ENCODE measurements around the gene RNF223. TPM values are rescaled to one million over a fixed set of nuclear protein-coding genes. Genes with fewer than 3 reads are reported as not detected.

RNF223 gene
- total and polyA plus RNA-seq, 2 of the 8 experiments (the other 6 are each of a cell fraction or from before 2014, with no cell fraction given), result not detected

GRCh38 chr1:1059494-1060280 is 14.4 kb downstream of the RNF223 start (continued):
- TF ChIP-seq CHD7 (IDR thresholded peaks at IDR 0.05; ENCODE audit: insufficient replicate concordance, low read length), result no peak
- no peak for TF ChIP-seq ATF3 (IDR thresholded peaks at IDR 0.05; ENCODE audit: insufficient read depth, low read depth, low read length)
- no peak for TF ChIP-seq GTF2F1 (IDR thresholded peaks at IDR 0.05; ENCODE audit: borderline replicate concordance, low read depth, low read length)
- TF ChIP-seq EP300 (IDR thresholded peaks at IDR 0.05; ENCODE audit: borderline replicate concordance in 1 of 2, low read depth in 2 of 2, low read length in 2 of 2), result no peak
- TF ChIP-seq CHD2 (IDR thresholded peaks at IDR 0.05; ENCODE audit: low read length), result no peak
- TF ChIP-seq JUND (IDR thresholded peaks at IDR 0.05; ENCODE audit: low read length), result no peak
- no peak for TF ChIP-seq SIX5 (IDR thresholded peaks at IDR 0.05; ENCODE audit: low read depth, low read length)
- no peak for TF ChIP-seq TCF12 (IDR thresholded peaks at IDR 0.05; ENCODE audit: low read depth, low read length)

Measured in H1 (cell line).